Calu3 (cell line): ENCODE data around the gene SLC7A6. TPM values are rescaled to one million over a fixed set of nuclear protein-coding genes. Genes with fewer than 3 reads are reported as not detected.
A peak's percentile ranks its signal among the peaks of the same experiment; 100 is the strongest.

Source experiments
- BruUV-seq: library from RNA; stranded (reverse); fragments of 400-500 nt; replicated peaks from 2 replicates; lab custom pipeline; 2021; lab: Mats Ljungman, UMichigan
- CTCF ChIA-PET: fragments of 300-600 bp; sonication (Branson Sonifier 250); formaldehyde crosslinking; loops from one replicate; lab custom pipeline; 2022; ENCODE audit warnings: antibody characterized with exemption; lab: Charles Lee
- DNase-seq: peaks from one replicate; pipeline ENCODE4 v3.0.0; 2022
- H3K27ac Mint-ChIP-seq: one replicate; pipeline ENCODE4 v1.8.0; 2022; ENCODE audit warnings: mixed read lengths; ENCODE audit not compliant: unreplicated experiment
- H3K27me3 Mint-ChIP-seq: one replicate; pipeline ENCODE4 v1.8.0; 2022; ENCODE audit warnings: mixed read lengths; ENCODE audit not compliant: unreplicated experiment
- H3K36me3 Mint-ChIP-seq: one replicate; pipeline ENCODE4 v1.8.0; 2022; ENCODE audit warnings: mild to moderate bottlenecking, moderate library complexity, mixed read lengths; ENCODE audit not compliant: insufficient read depth, unreplicated experiment
- H3K4me1 Mint-ChIP-seq: one replicate; pipeline ENCODE4 v1.8.0; 2022; ENCODE audit warnings: mild to moderate bottlenecking, low read depth, mixed read lengths; ENCODE audit not compliant: unreplicated experiment
- H3K4me3 Mint-ChIP-seq: one replicate; pipeline ENCODE4 v1.8.0; 2022; ENCODE audit warnings: mild to moderate bottlenecking, low read depth, moderate library complexity, mixed read lengths; ENCODE audit not compliant: unreplicated experiment
- H3K9me3 Mint-ChIP-seq: one replicate; pipeline ENCODE4 v1.8.0; 2022; ENCODE audit warnings: low read depth, mixed read lengths; ENCODE audit not compliant: unreplicated experiment
- intact Hi-C: fragments of 100-400 bp; cut with micrococcal nuclease; formaldehyde crosslinking; loops from one replicate; pipeline ENCODE4 v1.10.0; 2022; ENCODE audit not compliant: unreplicated experiment
- total RNA-seq: library from RNA; stranded (reverse); gene quantifications from 2 replicates; pipeline ENCODE4 v1.2.3, GENCODE V29; 2022
- TF ChIP-seq, protein P1 (sequence below): fragments of 200-600 bp; IDR thresholded peaks from one replicate; pipeline ENCODE4 v1.8.0; 2022; ENCODE audit warnings: antibody characterized with exemption; ENCODE audit not compliant: unreplicated experiment

SLC7A6 gene
- total RNA-seq, 1 experiment from 2014 or later, result 45.4 TPM

DNA sequence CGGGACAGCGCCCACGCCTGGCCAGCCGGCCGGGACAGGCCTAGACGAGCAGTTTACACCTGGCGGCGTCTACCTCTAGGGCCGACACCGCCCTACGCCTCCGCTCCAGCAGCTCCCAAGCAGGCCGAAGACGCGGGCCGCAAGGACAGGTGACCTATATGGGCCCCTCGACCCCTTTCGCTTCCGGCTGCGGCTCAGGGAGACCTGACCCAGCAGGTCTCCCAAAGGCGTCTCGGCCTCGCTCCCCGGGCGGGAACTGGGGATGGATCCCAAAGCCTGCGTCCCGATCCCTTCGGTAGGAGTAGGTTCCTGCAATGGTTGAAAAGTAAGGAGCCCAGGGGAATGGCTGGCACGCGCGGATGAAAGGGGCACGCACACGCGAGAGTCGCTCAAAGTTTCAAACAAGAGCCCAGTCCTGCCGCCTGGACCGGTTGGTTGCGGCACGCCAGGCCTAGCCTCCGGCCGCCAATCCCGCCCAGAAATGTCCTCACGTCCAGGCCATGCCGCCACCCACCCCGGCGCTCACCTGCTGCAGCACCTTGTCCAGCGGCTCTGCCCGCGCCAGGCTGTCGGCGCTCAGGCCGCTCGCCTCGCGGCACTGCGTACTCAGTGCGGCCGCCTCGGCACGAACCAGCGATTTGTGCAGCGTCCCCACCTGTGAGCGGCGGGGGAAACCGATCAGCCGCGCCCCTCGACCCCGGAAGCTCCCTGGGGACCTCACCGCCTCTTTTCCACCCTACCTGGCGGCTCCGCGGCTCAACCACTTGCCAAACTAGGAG lies 29.0 kb upstream of the SLC7A6 start:
- BruUV-seq, result TSS peak; percentile 36
- intact Hi-C loops, result loop anchor here (2.0 kb wide), 1 partner anchor 92 kb away; no protein-coding TSS in a partner anchor
- peak overlapping the region; percentile 74 for H3K4me3 Mint-ChIP-seq
- peak; percentile 61 for DNase-seq
- peaks cover 30% of the 10 kb centered on the region for H3K4me1 Mint-ChIP-seq
- no peaks in the 10 kb centered on the region for H3K27me3 Mint-ChIP-seq
- peak overlapping the region; percentile 95 for H3K27ac Mint-ChIP-seq
- TF ChIP-seq, protein P1, sequence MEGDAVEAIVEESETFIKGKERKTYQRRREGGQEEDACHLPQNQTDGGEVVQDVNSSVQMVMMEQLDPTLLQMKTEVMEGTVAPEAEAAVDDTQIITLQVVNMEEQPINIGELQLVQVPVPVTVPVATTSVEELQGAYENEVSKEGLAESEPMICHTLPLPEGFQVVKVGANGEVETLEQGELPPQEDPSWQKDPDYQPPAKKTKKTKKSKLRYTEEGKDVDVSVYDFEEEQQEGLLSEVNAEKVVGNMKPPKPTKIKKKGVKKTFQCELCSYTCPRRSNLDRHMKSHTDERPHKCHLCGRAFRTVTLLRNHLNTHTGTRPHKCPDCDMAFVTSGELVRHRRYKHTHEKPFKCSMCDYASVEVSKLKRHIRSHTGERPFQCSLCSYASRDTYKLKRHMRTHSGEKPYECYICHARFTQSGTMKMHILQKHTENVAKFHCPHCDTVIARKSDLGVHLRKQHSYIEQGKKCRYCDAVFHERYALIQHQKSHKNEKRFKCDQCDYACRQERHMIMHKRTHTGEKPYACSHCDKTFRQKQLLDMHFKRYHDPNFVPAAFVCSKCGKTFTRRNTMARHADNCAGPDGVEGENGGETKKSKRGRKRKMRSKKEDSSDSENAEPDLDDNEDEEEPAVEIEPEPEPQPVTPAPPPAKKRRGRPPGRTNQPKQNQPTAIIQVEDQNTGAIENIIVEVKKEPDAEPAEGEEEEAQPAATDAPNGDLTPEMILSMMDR, result no peak
- no peaks in the 10 kb centered on the region for H3K9me3 Mint-ChIP-seq
- CTCF ChIA-PET, result interaction anchor here (0.6 to 1.4 kb wide), 4 partner anchors 10 to 150 kb away, joined by 3 to 6 read pairs (median 4); partner anchors contain the start of genes NFATC3 and PLA2G15
- peaks cover 94% of the 10 kb centered on the region for H3K36me3 Mint-ChIP-seq

DNA sequence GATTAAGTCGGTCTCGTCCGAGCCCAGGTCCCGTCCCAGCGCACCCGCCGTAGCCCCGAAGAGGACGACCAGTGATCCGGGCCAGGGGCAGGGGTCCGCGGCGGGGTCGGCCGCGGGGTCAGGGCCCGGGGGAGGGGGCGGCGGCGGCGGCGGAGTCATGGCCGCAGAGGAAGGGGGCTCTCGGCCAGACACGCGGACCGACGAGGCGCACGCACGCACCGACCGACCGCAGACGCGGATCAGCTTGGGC lies 28.5 kb upstream of the SLC7A6 start, which contains the start of gene ESRP2:
ESRP2 (minus strand) TSS at position 241 of the 250 bp plus-strand sequence; CDS start at position 159, 82 bp downstream.
- Mint-ChIP-seq H3K4me3 (peak within 1 kb of the TSS; percentile 74), H3K36me3 (peaks cover 89% of the 10 kb centered on the region), H3K9me3 (no peaks in the 10 kb centered on the region), H3K27ac (peak within 1 kb of the TSS; percentile 95), H3K4me1 (peaks cover 30% of the 10 kb centered on the region), H3K27me3 (no peaks in the 10 kb centered on the region)
- no peak for DNase-seq
- no TSS peak for BruUV-seq
- intact Hi-C loops, result loop anchor here (2.0 kb wide), 1 partner anchor 93 kb away; no protein-coding TSS in a partner anchor
- TF ChIP-seq, protein P1, result no peak
- CTCF ChIA-PET, result interaction anchor here (1.2 kb wide), 1 partner anchor 26 kb away, joined by 4 read pairs; no protein-coding TSS in a partner anchor

DNA sequence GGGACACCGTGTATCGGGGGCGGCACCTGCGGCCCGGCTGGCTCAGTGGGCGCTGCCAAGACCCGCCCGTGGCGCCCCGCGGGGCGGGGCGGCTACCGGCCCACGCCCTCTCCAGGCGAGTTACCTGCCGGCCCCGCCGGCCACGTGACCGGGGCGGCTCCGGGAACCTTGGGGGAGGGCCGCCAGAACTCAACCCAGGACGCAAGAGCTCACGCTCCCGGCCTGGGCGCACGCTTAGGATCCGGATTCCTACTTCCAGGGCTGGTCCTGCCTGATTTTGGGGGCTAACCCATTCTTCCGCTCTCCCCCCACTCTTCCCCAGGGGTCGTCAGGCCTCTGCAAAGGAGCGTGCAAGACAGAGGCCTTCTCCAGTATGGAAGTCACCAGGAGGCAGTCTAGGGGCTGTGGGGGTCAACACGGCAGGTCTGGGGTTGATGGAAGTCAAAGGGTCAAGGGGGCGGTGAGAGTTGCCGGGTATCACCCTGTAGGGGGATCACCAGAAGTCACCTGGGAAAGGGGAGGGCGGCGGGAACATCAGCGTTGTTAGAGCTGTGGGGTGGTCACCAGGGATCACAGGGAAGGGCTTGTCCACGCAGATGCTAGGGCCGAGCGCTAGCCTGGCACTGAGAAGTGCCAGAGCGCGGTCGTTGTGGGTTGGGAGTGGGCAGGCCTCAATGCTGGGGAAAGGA lies 28.0 kb upstream of the SLC7A6 start:
- intact Hi-C loops, result no loop called here
- BruUV-seq, result no TSS peak
- peak overlapping the region; percentile 74 for H3K4me3 Mint-ChIP-seq
- peak; percentile 96 for DNase-seq
- H3K9me3 Mint-ChIP-seq, result no peaks in the 10 kb centered on the region
- CTCF ChIA-PET, result interaction anchor here (1.2 to 2.4 kb wide), 2 partner anchors 25 to 28 kb away, joined by 4 to 12 read pairs; partner anchors contain the start of gene SLC7A6
- peaks cover 30% of the 10 kb centered on the region for H3K4me1 Mint-ChIP-seq
- peak overlapping the region; percentile 73 for H3K27ac Mint-ChIP-seq
- no peaks in the 10 kb centered on the region for H3K27me3 Mint-ChIP-seq
- peaks cover 85% of the 10 kb centered on the region for H3K36me3 Mint-ChIP-seq
- TF ChIP-seq, protein P1, result no peak

DNA sequence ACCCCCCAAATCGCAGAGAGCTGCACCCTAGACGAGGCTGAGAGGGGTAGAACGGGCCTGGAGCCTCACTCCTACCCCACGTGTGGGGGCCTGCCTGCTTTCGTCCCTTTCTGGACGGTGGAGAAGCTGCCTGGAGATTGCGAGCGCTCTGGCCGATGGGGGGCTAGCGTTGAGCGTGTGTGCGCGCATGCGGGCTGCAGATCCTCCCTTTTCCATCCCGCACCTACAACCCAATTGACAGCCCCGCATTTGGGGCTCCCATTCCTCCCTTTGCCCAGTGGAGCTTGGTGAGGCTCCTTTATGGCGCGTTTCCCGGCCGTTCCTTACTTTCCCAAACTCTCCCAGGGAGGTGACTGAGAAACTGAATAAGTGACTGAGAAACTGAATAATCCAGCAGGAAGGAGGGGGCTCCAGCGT lies 27.5 kb upstream of the SLC7A6 start:
- Mint-ChIP-seq H3K36me3 (peaks cover 79% of the 10 kb centered on the region), H3K4me1 (peaks cover 30% of the 10 kb centered on the region), H3K4me3 (peak overlapping the region; percentile 74), H3K27me3 (no peaks in the 10 kb centered on the region), H3K9me3 (no peaks in the 10 kb centered on the region), H3K27ac (peak overlapping the region; percentile 73)
- intact Hi-C loops, result no loop called here
- peak; percentile 22 for DNase-seq
- CTCF ChIA-PET, result interaction anchor here (0.6 to 2.4 kb wide), 5 partner anchors 24 to 181 kb away, joined by 3 to 12 read pairs (median 4); partner anchors contain the start of genes NFATC3 and SLC7A6
- BruUV-seq, result no TSS peak
- TF ChIP-seq, protein P1, result no peak
